Upper lobe of left lung (tissue), 4 donors: Measurements from ENCODE around the gene ITPR1.

ENCODE experiments used
- CTCF ChIP-seq, 6 experiments: fragments of 450-650 bp in 4 of 6; fragments of 200-600 bp in 2 of 6; sonication (generic) in 2 of 6; IDR thresholded peaks; one replicate each; pipeline ENCODE4 v1.5.1; 2016 to 2019; ENCODE audit warnings: antibody characterized with exemption in 6 of 6
- POLR2AphosphoS5 ChIP-seq, 2 donors: sonication (generic); formaldehyde crosslinking; IDR thresholded peaks; one replicate each; pipeline ENCODE4 v1.5.1; 2017; ENCODE audit warnings: antibody characterized with exemption in 2 of 2

GRCh38 chr3:4606911-4607310, 113.8 kb downstream of the ITPR1 start:
- TF ChIP-seq CTCF (IDR thresholded peaks at IDR 0.05) = no peak
- TF ChIP-seq POLR2AphosphoS5 (IDR thresholded peaks at IDR 0.05) = no peak
